Tibial nerve (tissue), 3 donors: ENCODE data around the gene WRAP73.

ENCODE experiments used
- POLR2A ChIP-seq, 2 donors: fragments of 450-650 bp; IDR thresholded peaks; one replicate each; pipeline ENCODE4 v1.6.1; 2017; ENCODE audit warnings: antibody characterized with exemption in 2 of 2, mild to moderate bottlenecking in 2 of 2, moderate library complexity in 2 of 2
- TF ChIP-seq, protein P1 (sequence below), 5 experiments: fragments of 200-600 bp in 3 of 5; fragments of 450-650 bp in 2 of 5; sonication (generic) in 3 of 5; IDR thresholded peaks; one replicate each; pipeline ENCODE4 v1.5.1; 2016 to 2019; ENCODE audit warnings: antibody characterized with exemption in 5 of 5, mild to moderate bottlenecking in 3 of 5, moderate library complexity in 2 of 5

DNA sequence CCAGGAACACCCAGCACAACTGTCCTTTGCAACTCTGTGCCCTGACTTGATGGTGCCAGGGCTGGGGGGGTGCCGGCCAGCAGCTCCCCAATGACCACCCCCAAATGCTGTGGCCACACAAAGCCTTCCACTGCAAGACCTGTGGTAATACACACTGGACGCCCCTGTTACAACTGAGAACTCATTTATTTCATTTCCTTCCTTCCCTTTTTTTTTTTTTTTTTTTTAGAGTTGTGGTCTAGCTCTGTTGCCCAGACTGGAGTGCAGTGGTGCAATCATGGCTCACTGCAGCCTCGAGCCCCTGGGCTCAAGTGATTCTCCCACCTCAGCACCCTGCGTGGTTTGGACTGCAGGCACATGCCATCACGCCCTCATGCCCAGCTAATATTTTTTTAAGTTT is 27.6 kb upstream of the WRAP73 start:
- TF ChIP-seq, protein P1, sequence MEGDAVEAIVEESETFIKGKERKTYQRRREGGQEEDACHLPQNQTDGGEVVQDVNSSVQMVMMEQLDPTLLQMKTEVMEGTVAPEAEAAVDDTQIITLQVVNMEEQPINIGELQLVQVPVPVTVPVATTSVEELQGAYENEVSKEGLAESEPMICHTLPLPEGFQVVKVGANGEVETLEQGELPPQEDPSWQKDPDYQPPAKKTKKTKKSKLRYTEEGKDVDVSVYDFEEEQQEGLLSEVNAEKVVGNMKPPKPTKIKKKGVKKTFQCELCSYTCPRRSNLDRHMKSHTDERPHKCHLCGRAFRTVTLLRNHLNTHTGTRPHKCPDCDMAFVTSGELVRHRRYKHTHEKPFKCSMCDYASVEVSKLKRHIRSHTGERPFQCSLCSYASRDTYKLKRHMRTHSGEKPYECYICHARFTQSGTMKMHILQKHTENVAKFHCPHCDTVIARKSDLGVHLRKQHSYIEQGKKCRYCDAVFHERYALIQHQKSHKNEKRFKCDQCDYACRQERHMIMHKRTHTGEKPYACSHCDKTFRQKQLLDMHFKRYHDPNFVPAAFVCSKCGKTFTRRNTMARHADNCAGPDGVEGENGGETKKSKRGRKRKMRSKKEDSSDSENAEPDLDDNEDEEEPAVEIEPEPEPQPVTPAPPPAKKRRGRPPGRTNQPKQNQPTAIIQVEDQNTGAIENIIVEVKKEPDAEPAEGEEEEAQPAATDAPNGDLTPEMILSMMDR (IDR thresholded peaks at IDR 0.05), result no peak
- TF ChIP-seq POLR2A (IDR thresholded peaks at IDR 0.05), result no peak
